Measurements from ENCODE around the gene NXPE1. TPM values are rescaled to one million over a fixed set of nuclear protein-coding genes. Genes with fewer than 3 reads are reported as not detected.
"Not testable (repeated sequence)": the region's sequence is repeated elsewhere in the genome, so short reads cannot be mapped to it uniquely, and the experiment has no call there.

The NXPE1 gene
- total RNA-seq = not detected

DNA sequence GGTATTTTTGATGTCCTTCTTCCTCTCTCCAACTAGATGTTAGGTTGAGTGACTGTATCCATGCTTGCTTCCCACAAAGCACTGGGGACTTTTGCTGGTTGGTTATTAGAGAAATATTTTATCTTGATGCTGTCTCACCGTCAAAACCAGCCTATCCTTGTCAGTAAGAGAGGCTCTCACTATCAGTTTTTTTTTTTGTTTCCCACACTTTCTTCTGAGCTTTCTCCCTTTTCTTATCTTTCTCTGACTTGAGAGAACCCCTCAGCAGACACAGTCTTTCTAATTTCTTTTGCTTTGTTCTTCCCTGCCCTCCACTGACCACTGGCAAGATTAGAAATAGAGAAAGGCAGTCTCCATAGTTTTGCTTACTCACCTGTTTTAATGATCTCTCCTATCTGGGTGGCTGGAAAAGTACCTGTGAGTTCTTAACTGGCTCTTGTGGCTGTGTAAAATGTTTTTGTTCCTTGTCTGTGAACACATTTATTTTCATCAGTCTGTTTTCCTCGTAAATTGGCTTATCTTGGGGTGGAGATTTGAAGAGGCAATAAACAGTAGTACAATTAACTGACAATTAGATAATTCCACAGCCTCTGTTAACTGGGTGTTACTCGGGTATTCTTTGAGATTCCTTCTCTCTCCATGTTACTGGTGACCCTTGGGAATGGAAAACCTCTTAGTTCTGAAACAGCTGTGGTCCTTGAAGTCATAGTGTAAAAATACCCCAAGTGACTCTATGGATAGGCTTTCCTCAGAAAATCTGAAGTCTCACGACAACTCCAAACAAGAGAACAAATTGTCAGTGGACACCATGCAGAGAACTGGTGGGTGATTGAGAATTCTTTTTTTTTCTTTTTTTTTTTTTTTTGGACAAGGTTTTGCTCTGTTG is at the start of gene NXPE1:
Gene NXPE1 (minus strand): TSS at position 457 of the 886 bp plus-strand sequence. CDS start 8,680 bp downstream, outside the sequence.
- Mint-ChIP-seq H3K36me3 (ENCODE audit: low read depth) (no peaks in the 10 kb centered on the region), H3K27me3 (peaks cover 4% of the 10 kb centered on the region), H3K4me1 (no peaks in the 10 kb centered on the region), H3K4me3 (no peak within 1 kb of the TSS), H3K9me3 (no peaks in the 10 kb centered on the region), H3K27ac (no peak within 1 kb of the TSS)
- ATAC-seq (replicated peaks) = no peak

DNA sequence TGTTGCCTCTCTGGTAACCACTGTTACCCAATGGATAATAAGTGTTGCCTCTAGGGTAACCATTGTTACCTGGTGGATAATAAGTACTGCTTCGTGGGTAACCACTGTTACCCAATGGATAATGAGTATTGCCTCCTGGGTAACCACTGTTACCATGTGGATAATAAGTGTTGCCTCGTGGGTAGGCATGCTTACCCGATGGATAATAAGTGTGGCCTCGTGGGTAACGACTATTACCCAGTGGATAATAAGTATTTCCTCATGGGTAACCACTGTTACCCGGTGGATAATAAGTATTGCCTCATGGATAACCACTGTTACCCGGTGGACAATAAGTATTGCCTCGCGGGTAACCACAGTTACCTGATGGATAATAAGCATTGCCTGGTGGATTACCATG is 49.7 kb upstream of the NXPE1 start:
- Mint-ChIP-seq H3K9me3 (no peaks in the 10 kb centered on the region), H3K27ac (no peak overlapping the region), H3K4me1 (no peaks in the 10 kb centered on the region), H3K4me3 (no peak overlapping the region), H3K36me3 (ENCODE audit: low read depth) (no peaks in the 10 kb centered on the region), H3K27me3 (no peaks in the 10 kb centered on the region)
- no peak for ATAC-seq (replicated peaks)

DNA sequence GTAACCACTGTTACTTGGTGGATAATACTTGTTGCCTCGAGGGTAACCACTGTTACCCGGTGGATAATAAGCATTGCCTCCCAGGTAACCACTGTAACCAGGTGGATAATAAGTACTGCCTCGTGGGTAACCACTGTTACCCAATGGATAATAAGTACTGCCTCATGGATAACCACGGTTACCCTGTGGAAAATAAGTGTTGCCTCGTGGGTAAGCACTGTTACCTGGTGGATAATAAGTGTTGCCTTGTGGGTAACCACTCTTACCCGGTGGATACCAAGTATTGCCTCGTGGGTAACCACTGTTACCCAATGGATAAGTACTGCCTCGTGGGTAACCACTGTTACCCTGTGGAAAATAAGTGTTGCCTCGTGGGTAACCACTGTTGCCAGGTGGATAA is 48.9 kb upstream of the NXPE1 start:
- not testable (repeated sequence) for H3K4me3 Mint-ChIP-seq; ATAC-seq (replicated peaks); H3K4me1 Mint-ChIP-seq; H3K27me3 Mint-ChIP-seq; H3K9me3 Mint-ChIP-seq; H3K27ac Mint-ChIP-seq; H3K36me3 Mint-ChIP-seq (ENCODE audit: low read depth)

DNA sequence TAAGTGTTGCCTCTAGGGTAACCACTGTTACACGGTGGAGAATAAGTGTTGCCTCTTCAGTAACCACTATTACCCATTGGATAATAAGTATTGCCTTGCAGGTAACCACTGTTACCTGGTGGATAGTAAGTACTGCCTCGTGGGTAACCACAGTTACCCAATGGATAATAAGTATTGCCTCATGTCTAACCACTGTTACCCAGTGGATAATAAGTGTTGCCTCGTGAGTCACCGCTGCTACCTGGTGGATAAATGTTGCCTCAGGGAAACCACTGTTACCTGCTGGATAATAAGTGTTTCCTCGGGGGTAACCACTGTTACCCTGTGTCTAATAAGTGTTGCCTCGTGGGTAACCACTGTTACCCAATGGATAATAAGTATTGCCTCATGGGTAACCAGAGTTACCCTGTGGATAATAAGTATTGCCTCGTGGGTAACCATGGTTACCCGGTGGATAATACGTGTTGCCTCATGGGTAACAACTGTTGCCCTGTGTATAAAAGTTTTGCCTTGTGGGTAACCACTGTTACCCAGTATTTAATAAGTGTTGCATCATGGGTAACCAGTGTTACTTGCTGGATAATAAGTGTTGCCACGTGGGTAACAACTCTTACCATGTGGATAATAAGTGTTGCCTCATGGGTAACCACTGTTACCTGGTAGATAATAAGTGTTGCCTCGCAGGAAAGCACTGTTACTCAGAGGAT is 48.2 kb upstream of the NXPE1 start:
- no peaks in the 10 kb centered on the region for H3K9me3 Mint-ChIP-seq
- H3K27me3 Mint-ChIP-seq = no peaks in the 10 kb centered on the region
- ATAC-seq (replicated peaks) = no peak
- no peaks in the 10 kb centered on the region for H3K4me1 Mint-ChIP-seq
- H3K4me3 Mint-ChIP-seq = no peak overlapping the region
- no peaks in the 10 kb centered on the region for H3K36me3 Mint-ChIP-seq (ENCODE audit: low read depth)
- H3K27ac Mint-ChIP-seq = no peak overlapping the region

DNA sequence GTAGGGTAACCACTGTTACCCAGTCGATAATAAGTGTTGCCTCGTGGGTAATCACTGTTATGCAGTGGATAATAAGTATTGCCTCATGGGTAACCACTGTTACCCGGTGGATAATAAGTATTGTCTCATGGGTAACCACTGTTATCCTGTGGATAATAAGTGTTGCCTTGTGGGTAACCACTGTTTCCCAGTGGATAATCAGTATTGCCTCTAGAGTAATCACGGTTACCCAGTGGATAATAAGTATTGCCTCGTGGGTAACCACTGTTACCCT is 47.1 kb upstream of the NXPE1 start:
- not testable (repeated sequence) for H3K9me3 Mint-ChIP-seq; ATAC-seq (replicated peaks); H3K27me3 Mint-ChIP-seq; H3K4me1 Mint-ChIP-seq; H3K36me3 Mint-ChIP-seq (ENCODE audit: low read depth); H3K4me3 Mint-ChIP-seq; H3K27ac Mint-ChIP-seq

DNA sequence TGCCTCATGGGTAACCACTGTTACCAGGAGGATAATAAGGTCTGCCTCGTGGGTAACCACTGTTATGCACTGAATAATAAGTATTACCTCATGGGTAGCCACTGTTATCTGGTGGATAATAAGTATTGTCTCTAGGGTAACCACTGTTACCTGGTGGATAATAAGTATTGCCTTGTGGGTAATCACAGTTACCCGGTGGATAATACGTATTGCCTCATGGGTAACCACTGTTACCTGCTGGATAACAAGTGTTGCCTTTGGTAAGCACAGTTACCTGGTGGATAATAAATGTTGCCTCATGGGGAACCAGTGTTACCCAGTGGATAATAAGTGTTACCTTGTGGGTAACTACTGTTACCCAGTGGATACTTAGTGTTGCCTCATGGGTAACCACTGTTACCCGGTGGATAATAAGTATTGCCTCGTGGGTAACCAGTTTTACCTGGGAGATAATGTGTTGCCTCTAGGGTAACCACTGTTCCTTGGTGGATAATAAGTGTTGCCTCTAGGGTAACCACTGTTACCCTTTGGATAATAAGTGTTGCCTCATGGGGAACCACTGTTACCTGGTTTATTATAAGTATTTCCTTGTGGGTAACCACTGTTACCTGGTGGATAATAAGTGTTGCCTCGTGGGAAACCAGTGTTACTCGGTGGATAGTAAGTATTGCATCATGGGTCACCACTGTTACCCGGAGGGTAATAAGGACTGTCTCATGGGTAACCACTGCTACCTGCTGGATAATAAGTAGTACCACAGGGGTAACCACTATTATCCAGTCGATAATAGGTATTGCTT is 46.5 kb upstream of the NXPE1 start:
- H3K27me3 Mint-ChIP-seq = no peaks in the 10 kb centered on the region
- H3K9me3 Mint-ChIP-seq = no peaks in the 10 kb centered on the region
- no peak overlapping the region for H3K27ac Mint-ChIP-seq
- no peaks in the 10 kb centered on the region for H3K4me1 Mint-ChIP-seq
- no peak overlapping the region for H3K4me3 Mint-ChIP-seq
- ATAC-seq (replicated peaks) = no peak
- H3K36me3 Mint-ChIP-seq (ENCODE audit: low read depth) = no peaks in the 10 kb centered on the region

DNA sequence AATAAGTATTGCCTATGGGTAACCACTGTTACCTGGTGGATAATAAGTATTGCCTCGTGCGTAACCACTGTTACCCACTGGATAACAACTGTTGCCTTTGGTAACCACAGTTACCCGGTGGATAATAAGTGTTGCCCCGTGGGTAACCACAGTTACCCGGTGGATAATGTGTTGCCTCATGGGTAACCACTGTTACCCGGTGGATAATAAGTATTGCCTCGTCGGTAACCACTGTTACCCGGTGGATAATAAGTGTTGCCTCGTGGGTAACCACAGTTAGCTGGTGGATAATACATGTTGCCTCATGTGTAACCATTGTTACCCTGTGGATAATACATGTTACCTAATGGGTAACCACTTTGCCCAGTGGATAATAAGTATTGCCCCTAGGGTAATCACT is 45.7 kb upstream of the NXPE1 start:
- Mint-ChIP-seq H3K4me3 (no peak overlapping the region), H3K27me3 (no peaks in the 10 kb centered on the region), H3K4me1 (no peaks in the 10 kb centered on the region), H3K36me3 (ENCODE audit: low read depth) (no peaks in the 10 kb centered on the region), H3K9me3 (no peaks in the 10 kb centered on the region), H3K27ac (no peak overlapping the region)
- ATAC-seq (replicated peaks) = no peak

DNA sequence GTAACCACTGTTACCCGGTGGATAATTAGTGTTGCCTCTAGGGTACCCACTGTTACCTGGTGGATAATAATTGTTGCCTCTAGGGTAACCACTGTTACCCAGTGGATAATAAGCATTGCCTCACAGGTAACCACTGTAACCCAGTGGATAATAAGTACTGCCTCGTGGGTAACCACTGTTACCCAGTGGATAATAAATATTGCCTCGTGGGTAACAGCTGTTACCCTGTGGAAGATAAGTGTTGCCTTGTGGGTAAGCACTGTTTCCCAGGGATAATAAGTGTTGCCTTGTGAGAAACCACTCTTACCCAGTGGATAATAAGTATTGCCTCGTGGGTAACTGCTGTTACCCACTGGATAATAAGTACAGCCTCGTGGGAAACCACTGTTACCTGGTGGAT is 45.2 kb upstream of the NXPE1 start:
- Mint-ChIP-seq H3K9me3 (no peaks in the 10 kb centered on the region), H3K4me1 (no peaks in the 10 kb centered on the region), H3K4me3 (no peak overlapping the region), H3K36me3 (ENCODE audit: low read depth) (no peaks in the 10 kb centered on the region), H3K27me3 (no peaks in the 10 kb centered on the region), H3K27ac (no peak overlapping the region)
- no peak for ATAC-seq (replicated peaks)

DNA sequence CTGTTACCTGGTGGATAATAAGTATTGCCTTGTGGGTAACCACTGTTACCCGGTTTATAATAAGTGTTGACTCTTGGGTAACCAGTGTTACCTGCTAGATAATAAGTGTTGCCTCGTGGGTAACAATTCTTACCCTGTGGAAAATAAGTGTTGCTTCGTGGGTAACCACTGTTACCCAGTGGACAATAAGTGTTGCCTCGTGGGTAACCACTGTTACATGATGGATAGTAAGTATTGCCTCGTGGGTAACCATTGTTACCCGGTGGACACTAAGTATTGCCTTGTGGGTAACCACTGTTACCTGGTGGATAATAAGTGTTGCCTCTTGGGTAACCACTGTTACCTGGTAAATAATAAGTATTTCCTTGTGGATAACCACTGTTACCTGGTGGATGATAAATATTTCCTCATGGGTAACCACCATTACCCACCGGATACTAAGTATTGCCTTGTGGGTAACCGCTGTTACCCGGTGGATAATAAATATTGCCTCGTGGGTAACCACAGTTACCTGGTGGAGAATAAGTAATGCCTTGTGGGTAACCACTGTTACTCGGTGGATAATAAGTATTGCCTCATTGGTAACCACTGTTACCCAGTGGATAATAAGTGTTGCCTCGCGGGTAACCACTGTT is 44.6 kb upstream of the NXPE1 start:
- H3K9me3 Mint-ChIP-seq = no peaks in the 10 kb centered on the region
- no peaks in the 10 kb centered on the region for H3K4me1 Mint-ChIP-seq
- H3K27ac Mint-ChIP-seq = no peak overlapping the region
- no peaks in the 10 kb centered on the region for H3K27me3 Mint-ChIP-seq
- ATAC-seq (replicated peaks) = no peak
- no peaks in the 10 kb centered on the region for H3K36me3 Mint-ChIP-seq (ENCODE audit: low read depth)
- H3K4me3 Mint-ChIP-seq = no peak overlapping the region

DNA sequence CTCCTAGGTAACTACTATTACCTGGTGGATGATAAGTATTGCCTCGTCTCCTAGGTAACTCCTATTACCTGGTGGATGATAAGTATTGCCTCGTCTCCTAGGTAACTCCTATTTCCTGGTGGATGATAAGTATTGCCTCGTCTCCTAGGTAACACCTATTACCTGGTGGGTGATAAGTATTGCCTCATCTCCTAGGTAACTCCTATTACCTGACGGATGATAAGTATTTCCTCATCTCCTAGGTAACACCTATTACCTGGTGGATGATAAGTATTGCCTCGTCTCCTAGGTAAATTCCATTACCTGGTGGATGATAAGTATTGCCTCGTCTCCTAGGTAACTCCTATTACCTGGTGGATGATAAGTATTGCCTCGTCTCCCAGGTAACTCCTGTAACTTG is 43.5 kb upstream of the NXPE1 start:
- not testable (repeated sequence) for H3K36me3 Mint-ChIP-seq (ENCODE audit: low read depth); H3K4me3 Mint-ChIP-seq; ATAC-seq (replicated peaks); H3K27me3 Mint-ChIP-seq; H3K27ac Mint-ChIP-seq; H3K4me1 Mint-ChIP-seq; H3K9me3 Mint-ChIP-seq

DNA sequence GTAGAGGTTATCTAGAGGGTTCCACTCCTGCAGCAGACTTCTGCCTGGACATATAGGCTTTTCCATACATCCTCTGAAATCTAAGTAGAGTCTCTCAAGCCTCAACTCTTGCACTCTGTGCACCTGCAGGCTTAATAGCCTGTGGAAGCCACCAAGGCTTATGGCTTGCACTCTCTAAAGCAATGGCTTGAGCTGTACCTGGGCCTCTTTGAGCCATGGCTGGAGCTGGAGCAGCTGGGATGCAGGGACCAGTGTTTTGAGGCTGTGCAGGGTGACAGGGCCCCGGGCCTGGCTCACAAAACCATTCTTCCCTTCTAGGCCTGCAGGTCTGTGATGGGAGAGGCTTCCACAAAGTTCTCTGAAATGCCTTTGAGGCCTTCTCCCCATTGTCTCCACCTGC is 38.8 kb upstream of the NXPE1 start:
- H3K4me3 Mint-ChIP-seq = no peak overlapping the region
- no peaks in the 10 kb centered on the region for H3K4me1 Mint-ChIP-seq
- no peaks in the 10 kb centered on the region for H3K36me3 Mint-ChIP-seq (ENCODE audit: low read depth)
- no peaks in the 10 kb centered on the region for H3K9me3 Mint-ChIP-seq
- H3K27ac Mint-ChIP-seq = no peak overlapping the region
- no peak for ATAC-seq (replicated peaks)
- no peaks in the 10 kb centered on the region for H3K27me3 Mint-ChIP-seq

DNA sequence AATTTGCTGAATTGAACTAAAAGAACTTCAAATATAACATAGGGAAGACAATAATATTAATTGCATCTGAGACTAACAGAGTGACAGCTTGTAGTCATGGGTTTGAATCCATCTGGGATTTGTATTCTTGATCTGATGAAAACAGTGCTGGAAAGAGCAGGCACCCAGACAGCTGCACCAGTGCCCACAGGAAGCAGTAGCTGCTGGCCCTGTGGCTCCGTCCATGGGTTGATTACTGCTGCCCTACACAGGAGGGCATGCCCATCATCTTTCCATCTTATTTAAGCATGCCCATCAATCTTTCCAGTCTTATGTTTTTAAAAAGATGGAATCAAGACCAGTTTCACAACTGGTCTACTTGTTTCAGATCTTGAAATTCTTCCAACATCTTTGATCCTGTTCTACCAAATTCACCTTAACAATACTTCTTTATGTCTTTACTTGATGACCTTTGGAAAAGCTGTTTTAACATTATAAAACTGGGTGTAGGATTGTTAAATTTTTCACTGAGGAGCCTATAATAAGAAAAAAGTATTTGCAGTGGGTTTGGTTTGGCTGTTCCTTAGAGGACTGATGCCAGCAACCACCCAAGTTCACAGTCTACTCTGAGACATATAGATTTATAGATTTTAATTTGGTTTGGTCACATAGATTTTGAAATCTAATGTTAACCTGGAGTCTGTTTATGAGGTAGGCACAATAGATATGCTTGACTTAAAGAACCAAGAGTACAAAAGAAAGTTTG is 36.7 kb upstream of the NXPE1 start:
- no peak overlapping the region for H3K4me3 Mint-ChIP-seq
- no peaks in the 10 kb centered on the region for H3K4me1 Mint-ChIP-seq
- no peak for ATAC-seq (replicated peaks)
- H3K27ac Mint-ChIP-seq = no peak overlapping the region
- no peaks in the 10 kb centered on the region for H3K9me3 Mint-ChIP-seq
- no peaks in the 10 kb centered on the region for H3K36me3 Mint-ChIP-seq (ENCODE audit: low read depth)
- H3K27me3 Mint-ChIP-seq = no peaks in the 10 kb centered on the region

DNA sequence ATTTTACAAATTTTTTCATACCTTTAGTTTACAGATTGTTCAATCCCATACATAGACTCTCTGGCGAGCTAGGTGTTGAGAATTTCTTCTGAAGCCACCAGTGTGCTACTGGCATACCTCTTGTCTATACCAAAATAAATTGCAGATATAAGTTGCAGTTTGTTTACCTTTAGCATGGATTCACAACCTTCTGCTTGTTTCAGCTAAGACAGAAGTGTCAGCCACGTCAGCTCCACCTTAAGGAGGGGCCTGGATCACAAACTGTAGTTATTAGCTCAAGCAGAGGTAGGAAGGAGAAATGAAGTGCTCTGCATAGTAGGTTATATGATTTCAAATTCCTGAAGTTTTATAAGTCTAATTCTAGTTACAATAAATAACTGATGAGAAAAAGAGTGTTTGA is 35.9 kb upstream of the NXPE1 start, which contains the start of gene NXPE4:
Gene NXPE4 (minus strand): TSS at position 216 of the 400 bp plus-strand sequence. CDS start 1,027 bp downstream, outside the sequence.
- Mint-ChIP-seq H3K4me1 (no peaks in the 10 kb centered on the region), H3K27ac (no peak within 1 kb of the TSS), H3K27me3 (peaks cover 3% of the 10 kb centered on the region), H3K4me3 (no peak within 1 kb of the TSS), H3K36me3 (ENCODE audit: low read depth) (no peaks in the 10 kb centered on the region), H3K9me3 (no peaks in the 10 kb centered on the region)
- ATAC-seq (replicated peaks) = no peak

DNA sequence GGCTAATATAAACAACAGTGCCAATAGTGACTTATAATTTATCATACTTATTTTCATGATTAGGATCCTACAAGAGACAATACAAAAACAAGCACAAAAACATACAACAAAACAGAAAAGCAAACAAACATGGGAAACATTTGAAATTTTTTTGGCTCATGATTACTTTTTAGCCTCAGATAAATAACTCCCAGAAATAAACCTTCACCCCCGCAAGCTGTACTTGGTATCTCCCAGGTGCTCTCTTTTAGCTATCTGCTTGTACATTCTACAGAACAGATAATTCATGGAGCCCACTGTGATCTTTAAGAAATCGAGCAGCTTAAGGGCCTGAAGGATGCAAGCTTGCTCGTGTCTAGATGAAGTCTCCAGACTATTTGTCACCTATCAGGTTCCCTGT is 35.0 kb upstream of the NXPE1 start:
- no peak for ATAC-seq (replicated peaks)
- Mint-ChIP-seq H3K4me1 (no peaks in the 10 kb centered on the region), H3K27ac (no peak overlapping the region), H3K27me3 (peaks cover 3% of the 10 kb centered on the region), H3K9me3 (no peaks in the 10 kb centered on the region), H3K4me3 (no peak overlapping the region), H3K36me3 (ENCODE audit: low read depth) (no peaks in the 10 kb centered on the region)

Data from activated T-helper 17 cell treated with anti-CD3 and anti-CD28 coated beads, Interleukin-2, amount 50 U/mL, for 72 hours (primary cell).